ENCODE measurements around the gene ASTN1.

Gene ASTN1

DNA sequence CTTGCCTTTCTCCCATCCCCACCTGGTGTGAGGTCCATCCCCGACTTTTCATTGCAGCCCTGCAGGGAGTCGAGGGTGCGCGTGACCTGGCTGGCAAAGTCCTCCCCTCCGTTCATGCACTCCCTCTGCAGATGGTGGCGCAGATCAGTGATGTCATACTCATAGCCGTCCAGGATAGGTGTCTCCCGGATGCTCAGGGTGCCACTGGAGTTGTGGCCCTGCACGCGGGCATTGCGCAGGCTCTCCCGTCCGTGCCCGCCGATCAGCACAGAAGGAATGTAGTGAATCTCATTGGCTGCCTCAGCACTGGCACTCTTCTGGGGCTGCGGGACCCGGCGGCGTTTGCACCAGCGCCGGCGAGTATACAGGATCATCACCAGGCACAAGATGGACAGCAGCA, 132.1 kb downstream of the ASTN1 start:
- no peak for DNase-seq

DNA sequence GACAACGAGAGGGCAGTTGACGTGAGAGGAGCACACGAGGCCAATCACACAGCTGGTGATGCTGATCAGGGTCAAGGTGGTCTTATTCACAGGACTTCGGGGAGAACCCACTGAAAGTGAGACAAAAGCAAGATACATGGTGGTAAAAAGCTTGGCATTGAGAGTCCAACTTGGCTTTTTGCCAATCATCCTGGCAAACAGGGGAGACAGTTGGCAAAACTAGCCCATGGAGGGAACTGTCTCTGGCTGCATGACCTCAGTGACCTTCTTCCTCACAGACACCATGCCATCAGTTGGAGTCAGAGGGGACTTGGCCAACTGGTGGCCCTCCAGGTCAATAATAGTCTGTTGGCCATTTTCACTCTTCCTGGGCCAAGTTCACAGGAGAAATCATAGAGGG, 139.9 kb downstream of the ASTN1 start:
- no peak for DNase-seq

DNA sequence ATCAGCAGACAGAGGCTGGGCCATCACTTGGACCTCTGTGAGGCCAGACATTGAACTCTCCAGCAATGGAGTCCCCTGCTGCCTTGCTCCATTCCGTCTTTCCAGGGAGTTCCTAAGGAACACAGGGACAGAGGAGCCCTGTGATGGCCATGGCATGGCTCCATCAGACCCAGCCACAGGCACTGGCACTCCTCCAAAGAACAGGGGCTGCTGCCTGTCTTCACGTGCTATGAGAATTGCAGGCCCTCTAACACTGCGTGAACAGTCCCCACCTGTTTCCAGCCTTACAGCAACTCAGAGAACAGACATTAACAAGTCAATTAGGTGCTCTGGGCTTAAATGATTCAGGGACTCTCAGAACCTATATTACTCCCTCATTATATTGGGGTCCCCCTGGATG, 140.8 kb downstream of the ASTN1 start:
- DNase-seq, result no peak

DNA sequence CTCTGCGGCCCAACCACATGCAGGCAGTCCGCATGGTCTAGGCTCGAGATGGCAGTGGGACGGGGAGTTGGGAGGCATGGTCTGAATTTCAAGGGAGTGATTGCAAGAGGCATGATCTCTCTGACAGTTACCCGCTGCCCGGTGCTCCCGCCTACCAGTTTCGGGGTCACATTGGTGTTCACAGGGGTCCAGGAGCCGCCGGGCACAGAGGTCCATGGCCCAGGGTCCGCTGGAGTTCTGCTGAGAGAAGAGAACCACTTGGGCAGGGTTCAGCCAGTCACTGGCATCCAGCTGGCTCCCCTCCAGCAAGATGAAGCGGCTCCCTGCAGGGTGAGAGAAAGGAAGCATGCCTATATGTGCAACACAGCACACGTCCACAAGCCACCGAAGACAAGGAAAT, 141.3 kb downstream of the ASTN1 start:
- no peak for DNase-seq

DNA sequence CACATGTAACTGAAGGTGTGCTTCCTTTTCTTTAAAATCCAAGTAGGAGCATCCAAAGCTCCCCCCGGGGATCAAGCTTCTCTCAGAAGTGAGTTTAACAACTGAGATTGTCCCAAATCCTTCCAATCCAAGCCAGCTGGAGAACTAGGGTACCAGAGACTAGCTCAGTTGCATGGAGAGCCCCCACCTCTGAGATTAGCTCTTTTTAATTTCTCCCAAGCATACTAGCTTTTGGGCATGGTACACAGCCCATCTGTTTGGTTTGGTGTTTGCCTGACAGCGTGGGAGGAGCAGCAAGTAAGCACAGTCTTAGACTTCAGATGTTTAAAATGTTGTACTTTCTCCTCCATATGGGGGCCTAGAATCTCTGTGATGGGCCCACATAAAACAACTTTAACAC, 142.8 kb downstream of the ASTN1 start:
- no peak for DNase-seq

DNA sequence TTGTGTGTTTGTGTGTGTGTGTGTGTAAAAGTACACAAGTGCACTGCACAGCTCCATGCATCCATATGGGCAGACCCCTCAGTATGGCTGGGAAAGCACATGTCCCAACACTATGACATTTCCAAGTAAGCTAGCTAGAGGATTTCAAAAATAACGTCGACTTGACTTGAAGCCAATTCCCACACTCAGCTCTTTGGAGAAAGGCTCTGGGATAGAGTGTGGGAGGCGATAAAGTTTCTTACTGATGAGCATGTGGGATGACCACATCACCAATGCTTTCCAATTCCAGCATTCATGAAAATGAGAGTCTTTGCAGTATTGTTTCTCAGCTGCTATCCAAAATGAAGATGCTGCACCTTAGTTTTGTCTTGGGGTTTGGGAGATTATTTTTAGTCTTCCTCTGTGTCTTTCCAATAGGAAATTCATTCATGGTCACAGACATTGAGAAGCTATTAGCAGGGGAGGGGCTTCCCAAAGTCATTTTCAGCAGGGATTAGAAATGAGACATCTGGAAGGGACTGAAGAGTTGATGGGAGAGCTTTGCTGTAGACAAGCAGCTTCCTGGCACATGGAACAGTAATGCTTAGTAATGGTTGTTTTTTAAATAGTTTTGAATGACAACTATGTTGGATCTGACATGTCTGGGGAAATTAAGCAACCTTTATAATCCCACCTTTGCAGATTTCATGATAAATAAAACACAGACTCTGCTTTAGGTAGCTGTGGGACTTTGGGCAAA, 143.5 kb downstream of the ASTN1 start:
- no peak for DNase-seq

DNA sequence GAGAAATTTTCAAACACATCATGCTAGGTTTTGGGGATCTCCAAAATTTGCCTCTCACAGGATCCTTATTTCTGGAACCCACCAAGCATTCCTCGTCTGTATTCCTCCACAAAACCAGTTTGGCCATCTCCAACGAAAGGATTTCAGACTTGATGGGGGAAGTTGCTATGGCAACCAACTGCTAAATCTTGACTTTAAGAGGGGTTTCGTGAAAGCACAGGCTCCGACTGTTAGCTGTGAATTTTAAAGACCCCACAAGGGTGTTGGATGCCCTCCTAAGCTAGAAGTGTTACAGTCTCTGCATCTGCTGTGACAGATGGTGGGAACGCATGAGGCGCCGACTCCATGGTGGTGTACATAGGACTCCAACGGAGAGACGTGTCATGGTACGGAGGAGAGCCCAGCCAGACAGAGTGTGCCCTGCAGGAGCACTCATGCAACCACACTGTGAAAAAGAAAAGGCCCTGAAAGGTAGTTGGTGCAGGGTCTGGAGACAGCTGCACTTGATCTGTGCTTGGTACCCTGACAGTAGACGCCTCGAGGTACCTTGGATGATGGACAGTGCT, 147.1 kb downstream of the ASTN1 start:
- no peak for DNase-seq

DNA sequence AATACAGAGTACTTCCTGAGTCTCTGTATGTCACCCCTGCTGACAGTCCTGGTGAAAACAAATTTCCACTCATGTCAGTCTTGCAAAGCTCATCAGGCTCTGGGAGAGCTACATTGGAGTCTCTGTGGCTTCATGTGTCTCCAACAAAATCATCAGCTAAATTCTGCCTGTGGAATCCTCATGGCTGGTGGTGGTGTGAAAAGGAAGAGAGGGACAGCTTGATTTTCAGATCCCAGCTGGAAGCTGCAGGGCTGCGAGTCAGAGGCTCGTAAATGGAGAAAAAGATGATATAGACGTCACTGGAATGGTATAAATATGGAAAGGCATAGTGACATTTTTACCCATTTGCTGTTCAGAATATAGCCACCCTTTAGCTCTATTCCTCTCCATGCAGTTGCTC, 150.2 kb downstream of the ASTN1 start:
- DNase-seq, result no peak

DNA sequence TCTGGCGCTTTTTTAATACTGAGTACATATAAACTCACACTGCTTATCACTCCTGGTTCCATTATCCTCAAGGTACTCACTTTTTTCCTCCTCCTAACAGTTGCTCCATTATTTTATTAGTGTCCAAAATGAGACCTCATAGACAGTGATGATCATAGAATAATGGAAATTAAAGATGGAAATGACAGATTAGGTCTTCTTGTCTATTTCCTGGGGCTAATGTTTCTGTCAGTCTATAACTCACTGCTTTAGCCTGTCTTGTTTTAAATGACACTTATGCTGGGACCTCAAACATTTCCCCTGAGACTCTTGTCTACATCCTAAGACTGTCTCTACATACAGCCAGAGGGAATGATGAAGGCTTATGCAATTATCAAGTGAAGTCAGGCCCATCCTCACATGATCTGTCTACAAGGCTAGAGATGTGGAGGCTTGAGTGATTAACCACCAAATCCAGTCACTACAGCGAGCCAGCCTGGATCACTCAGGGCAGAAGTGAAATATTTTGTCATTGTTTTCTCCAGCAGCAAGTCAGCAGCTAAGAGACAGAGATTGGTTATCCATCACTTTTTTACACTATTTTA, 152.1 kb downstream of the ASTN1 start:
- no peak for DNase-seq

DNA sequence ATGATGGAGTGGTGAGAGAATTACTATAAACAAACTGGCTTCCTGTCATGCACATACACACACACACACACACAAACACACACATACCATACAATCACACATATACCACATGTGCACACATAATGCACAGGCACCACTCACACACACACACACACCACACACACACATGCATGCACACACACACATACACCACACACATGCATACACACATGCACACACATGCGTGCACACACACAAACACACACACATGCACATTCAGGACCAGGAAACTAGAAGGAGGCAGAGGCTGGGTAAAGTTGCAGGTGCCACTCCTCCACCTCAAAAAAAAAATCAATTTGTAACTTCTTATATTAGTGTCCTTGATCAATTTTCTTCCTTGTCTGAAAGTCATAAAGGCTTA, 153.0 kb downstream of the ASTN1 start:
- no peak for DNase-seq

DNA sequence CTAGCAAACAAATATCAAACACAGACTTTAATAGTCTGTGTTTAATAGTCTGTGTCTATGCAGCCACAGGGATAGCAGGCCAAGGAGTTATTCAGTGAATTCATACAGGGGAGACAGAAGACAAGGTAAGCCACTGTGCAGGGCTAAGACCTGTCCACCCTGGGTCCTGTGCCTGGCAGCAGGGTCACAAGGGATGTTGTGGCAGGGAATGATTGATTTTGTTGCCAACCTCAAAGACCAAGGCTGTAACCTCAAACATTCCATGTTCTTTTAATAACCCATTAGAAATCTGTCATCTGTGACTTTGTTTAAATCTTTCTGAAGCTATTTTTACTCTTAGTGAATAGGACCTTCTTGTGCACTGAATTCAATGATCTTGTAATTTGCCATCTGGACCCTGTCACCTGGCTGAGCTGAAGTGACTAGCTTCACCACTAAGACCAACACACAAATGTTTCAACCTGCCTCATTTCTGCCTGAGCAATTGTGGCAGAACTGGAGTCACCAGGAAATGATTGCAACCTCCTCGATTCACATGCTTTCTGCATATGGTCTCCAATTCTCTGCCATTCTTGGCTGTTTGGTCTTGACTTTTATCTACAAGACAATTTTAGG, 154.2 kb downstream of the ASTN1 start:
- no peak for DNase-seq

DNA sequence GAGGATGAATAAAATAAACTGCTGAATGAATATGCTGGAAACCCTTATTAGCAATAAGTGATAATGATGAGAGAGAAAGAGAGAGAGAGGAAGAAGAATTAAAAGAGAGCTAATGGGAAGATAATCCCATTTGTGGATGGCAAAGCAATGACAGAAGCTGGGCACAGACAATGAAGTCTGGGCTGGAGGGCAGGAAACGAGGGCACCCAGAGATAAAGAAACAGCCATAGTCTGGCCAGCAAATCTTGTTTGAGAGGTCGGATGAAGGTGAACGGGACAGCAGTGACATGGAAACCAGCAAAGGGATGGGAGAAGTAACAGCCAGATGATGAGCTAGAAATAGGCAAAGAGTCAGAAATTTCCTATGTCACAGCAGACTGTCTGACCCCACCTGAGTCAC, 155.9 kb downstream of the ASTN1 start:
- DNase-seq, result no peak

DNA sequence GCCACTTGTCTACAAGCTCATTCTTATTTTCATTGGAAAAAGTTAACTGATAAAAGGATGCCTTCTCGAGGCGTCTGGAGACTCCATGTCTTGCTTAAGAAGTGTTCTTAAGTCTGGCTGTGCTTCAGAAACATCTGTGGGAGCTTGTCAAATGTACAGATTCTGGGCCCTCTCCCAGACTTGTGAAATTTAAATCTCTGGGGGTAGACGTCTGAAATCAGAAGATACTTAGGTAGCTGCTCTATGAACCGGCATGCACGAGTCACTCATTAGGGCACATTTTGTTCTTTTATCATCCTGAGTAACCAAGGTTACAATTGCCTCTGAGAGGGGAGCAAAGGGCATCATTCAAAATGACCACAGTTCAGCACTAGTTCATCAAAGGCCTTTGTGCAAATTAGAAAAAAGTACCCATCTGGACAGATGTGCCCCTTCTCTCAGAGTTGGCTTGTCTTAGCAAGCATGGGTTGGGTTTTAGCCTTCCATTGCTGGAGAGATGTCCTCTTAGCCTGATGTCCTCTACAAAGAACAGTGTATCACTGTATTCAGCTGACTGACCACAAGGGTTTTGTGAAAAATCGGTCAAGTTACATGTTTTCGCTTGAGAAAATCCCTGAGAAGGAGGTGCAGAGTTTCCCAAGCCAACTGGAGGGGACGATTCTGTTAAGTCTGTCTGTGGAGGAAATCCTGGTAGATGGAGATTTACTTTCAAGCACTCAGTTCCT, 156.9 kb downstream of the ASTN1 start:
- no peak for DNase-seq

DNA sequence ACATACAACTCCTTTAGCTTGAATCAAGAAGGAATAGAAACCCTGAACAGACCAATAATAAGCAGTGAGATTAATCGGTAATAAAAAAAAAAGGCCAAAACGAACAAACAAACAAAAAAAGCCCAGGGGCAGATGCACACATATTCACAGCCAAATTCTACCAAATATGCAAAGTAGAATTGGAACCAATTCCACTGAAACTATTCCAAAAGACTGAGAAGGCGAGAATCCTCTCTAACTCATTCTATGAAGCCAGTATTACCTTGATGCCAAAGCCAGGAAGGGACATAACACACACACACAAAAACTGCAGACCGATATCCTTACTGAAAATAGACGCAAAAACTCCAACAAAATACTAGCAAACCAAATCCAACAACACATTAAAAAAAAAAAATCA, 161.6 kb downstream of the ASTN1 start:
- no peak for DNase-seq

DNA sequence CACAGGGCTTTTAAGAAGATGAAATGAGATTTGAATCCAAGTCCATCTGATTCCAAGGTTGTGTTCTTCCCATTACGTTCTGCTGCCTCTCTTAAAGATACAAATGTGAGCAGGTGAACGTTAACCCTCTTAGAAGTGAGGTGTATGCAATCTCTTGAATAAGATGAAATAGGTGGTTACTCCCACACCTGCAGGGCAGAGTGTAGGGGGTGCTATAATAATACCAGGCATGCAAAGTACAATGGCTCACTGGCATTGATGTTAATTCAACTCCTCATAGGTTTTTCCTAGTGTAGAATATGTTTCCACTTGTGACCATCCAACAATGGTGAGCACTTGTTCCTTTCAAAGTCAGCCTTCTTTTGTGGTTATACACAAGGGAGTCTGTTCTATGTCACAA, 163.0 kb downstream of the ASTN1 start:
- no peak for DNase-seq

DNA sequence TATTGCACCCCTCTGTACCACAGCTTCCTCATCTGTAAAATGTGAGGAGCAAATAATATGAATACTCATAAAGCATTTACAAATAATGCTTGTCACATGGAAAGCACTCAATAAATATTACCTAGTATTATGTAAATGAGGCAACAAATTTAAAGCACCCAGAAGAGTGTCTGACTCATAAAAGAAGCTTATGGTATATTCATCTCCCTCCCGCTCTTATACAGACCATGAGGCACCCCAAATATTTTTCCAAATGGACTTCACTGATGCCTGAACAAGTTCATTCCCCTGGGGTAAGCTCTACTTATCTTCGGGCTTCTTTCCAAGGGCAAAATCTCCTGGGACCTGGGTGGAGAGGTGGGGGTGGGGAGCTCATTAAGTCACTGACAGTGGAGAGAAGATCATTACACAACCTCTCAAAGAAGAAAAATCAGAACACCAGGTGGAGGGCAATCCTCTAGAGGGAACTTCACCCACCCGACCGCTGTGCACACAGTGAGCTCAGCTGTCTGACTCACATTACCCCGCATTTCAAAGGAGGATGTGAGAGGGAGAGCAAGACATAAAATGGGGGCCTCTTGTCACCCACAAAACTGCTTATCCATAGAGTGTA, 166.2 kb downstream of the ASTN1 start:
- no peak for DNase-seq

DNA sequence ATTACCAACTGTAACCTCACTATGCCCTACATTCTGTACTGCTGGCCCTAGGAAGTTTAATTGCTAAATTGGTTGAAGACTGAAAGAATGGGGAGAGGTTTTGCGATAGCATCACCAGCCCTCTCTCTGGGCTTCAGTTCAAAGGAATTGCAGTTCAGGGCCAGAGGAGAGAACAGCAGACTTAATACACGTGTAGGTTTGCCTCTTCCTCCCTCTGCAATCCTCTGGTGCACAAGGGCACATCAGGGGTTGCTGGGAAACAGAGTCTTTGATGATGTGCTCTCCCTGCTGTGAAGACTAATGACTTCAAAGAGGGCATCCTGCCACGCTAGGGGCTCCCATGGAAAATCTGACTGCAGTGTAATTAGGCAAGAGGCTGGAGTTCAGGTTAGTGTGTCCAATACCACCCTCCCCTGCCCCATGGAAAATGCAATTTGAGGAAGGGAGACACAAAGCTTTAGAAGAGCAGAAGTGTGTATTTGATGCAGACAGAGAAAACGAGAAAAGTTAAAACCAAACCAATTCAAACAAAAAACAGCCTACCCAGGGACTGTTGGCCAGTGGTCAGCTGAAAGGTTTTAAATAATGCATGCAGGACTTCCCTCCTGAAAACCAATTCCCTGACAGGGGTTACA, 167.9 kb downstream of the ASTN1 start:
- DNase-seq, result no peak

DNA sequence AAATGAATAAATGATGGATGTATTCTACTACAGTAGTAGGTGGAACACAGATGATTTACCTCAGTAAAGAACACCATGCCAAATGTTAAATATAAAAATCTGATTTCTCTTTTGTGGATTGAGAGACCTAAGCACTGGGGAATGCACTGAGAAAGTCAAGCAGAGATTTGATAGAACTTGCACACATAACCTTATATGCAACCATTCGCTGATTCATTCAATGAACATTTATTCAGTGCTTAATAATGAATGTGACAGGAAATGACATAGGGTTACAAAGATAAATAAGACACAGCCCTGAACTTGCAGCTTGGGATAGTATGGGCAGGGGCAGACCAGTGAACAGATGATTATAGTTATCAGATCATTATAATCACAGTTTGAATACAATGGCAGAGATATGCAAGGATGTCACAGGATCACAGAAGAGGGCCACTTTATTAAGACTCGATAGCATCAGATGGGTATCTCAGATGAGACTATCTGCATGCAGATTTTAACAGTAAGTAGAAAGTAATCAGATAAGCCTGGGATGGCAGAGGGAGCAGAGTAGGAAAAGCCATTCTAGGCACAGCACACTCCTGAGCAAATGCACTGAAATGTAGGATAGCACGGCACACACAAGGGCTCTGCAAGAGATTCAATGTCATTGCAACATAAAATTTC, 169.4 kb downstream of the ASTN1 start:
- peak; percentile 9 for DNase-seq

DNA sequence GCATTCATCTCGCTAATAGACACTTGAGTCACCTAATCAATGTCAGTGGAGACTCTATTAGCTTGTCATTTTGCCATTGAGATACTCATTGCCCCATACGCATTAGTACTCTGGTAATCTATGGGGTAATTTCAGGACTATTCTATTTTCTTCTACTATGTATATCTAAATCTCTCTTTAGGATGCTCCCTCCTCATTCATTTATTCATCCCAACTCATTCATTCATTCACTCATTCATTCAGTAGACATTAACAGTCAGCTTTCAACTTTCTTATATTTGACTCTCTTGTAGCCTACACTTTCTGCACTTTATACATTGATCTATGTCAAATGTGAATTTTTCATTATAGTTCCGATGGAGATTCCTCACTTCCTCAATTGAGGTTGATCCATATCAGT, 170.9 kb downstream of the ASTN1 start:
- DNase-seq, result no peak

DNA sequence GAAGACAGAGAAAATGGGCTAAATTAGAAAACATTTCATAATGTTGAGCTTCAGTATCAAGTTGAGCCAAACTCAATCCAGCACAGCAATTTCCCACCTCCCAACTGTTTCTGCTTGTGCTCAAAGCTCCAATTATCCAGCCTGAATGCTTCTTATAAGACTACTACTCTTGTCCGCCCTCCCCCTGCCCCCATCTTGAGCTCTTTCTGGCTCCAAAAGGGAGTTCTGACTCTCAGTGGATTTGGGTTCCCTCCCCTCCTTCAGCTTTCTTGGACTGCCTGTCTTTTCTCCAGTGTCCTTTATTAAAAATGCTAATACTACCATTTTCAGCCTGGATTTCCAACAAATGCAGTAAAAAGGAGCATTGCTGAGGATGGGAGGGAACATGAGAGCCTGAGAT, 174.8 kb downstream of the ASTN1 start:
- no peak for DNase-seq

DNA sequence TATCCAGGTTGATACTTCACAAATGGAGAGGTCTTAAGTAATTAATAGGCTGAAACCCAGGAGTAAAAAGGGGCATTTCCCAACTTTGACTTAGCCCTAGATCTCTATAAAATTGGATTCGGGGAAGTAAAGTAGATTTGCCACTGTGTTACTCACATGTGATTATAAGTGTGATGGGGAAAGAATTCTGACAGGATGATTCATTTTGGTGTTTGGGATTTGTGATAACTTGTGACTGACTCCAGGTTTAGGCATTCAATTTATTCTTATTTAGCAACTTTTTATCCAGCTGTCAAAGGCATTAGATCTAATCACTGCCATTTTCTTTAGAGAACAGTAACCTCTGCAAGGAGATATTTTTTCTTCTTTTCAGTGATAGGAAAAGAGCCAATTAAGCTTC, 175.5 kb downstream of the ASTN1 start:
- DNase-seq, result peak; percentile 22

DNA sequence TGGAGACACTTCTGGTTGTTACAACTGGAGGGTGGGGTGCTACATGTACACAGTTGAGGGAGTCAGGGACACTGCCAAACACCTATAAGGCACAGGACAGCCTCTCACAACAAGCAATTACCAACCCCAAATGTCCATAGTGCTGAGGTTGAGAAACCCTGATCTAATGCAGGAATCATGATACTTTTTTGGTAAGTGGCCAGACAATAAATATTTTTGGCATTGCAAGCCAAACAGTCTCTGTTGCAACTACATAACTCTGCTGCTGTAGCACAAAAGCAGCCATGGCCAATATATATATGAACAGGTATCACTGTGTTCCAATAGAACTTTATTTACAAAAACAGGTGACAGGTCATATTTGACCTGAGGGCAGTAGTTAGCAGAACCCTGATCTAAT, 177.5 kb downstream of the ASTN1 start:
- DNase-seq, result peak; percentile 42

Data from fibroblast of skin of scalp (primary cell).